ENCODE results near the gene PCDHA9.
"Not testable (repeated sequence)": the region's sequence is repeated elsewhere in the genome, so short reads cannot be mapped to it uniquely, and the experiment has no call there.

PCDHA9 gene

DNA sequence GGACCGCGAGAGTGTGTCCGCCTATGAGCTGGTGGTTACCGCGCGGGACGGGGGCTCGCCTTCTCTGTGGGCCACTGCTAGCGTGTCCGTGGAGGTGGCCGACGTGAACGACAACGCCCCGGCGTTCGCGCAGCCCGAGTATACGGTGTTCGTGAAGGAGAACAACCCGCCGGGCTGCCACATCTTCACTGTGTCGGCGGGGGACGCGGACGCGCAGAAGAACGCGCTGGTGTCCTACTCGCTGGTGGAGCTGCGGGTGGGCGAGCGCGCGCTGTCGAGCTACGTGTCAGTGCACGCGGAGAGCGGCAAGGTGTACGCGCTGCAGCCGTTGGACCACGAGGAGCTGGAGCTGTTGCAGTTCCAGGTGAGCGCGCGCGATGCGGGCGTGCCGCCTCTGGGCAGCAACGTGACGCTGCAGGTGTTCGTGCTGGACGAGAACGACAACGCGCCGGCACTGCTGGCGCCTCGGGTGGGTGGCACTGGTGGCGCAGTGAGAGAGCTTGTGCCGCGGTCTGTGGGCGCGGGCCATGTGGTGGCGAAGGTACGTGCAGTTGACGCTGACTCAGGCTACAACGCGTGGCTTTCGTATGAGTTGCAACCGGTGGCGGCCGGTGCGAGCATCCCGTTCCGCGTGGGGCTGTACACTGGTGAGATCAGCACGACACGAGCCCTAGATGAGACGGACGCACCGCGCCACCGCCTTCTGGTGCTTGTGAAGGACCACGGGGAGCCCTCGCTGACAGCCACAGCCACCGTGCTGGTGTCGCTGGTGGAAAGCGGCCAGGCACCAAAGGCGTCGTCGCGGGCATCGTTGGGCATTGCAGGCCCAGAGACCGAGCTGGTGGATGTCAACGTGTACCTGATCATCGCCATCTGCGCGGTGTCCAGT is 12.3 kb upstream of the PCDHA9 start:
- DNase-seq = no peak

- DNase-seq = no peak
These were observed 6.9 kb upstream of the PCDHA9 start, which contains the start of gene PCDHA8 for GRCh38 chr5:140840978-140841962. PCDHA8 (plus strand) TSS chr5:140841187; CDS start chr5:140841322, 135 bp downstream.

DNA sequence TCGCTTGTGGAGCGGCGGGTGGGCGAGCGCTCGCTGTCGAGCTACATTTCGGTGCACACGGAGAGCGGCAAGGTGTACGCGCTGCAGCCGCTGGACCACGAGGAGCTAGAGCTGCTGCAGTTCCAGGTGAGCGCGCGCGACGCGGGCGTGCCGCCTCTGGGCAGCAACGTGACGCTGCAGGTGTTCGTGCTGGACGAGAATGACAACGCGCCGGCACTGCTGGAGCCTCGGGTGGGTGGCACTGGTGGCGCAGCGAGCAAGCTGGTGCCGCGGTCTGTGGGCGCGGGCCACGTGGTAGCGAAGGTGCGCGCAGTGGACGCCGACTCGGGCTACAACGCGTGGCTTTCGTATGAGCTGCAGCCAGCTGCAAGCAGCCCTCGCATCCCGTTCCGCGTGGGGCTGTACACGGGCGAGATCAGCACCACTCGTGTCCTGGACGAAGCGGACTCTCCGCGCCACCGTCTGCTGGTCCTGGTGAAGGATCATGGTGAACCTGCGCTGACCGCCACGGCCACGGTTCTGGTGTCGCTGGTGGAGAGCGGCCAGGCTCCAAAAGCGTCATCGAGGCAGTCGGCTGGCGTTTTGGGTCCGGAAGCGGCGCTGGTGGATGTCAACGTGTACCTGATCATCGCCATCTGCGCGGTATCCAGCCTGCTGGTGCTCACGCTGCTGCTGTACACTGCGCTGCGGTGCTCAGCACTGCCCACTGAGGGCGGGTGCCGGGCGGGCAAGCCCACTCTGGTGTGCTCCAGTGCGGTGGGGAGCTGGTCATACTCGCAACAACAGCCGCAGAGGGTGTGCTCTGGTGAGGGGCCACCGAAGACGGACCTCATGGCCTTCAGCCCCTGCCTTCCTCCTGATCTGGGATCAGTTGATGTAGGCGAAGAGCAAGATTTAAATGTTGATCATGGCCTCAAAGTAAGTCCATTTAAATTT is 5.1 kb upstream of the PCDHA9 start:
- no peak for DNase-seq

DNA sequence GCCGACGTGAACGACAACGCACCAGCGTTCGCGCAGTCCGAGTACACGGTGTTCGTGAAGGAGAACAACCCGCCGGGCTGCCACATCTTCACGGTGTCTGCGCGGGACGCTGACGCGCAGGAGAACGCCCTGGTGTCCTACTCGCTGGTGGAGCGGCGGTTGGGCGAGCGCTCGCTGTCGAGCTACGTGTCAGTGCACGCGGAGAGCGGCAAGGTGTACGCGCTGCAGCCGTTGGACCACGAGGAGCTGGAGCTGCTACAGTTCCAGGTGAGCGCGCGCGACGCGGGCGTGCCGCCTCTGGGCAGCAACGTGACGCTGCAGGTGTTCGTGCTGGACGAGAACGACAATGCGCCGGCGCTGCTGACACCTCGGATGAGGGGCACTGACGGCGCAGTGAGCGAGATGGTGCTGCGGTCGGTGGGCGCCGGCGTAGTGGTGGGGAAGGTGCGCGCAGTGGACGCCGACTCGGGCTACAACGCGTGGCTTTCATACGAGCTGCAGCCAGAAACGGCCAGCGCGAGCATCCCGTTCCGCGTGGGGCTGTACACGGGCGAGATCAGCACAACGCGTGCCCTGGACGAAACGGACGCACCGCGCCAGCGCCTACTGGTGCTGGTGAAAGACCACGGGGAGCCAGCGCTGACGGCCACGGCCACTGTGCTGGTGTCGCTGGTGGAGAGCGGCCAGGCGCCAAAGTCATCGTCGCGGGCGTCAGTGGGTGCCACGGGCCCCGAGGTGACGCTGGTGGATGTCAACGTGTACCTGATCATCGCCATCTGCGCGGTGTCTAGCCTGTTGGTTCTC is 1.9 kb downstream of the PCDHA9 start:
- DNase-seq = not testable (repeated sequence)

GRCh38 chr5:140855772-140856674 is 7.8 kb downstream of the PCDHA9 start, which contains the start of gene PCDHA10:
PCDHA10 (plus strand) TSS chr5:140855897; CDS start chr5:140856049, 152 bp downstream.
- DNase-seq = peak; percentile 0 to 4

GRCh38 chr5:140857177-140857986 is 9.2 kb downstream of the PCDHA9 start:
- no peak for DNase-seq

GRCh38 chr5:140857987-140858240 is 9.7 kb downstream of the PCDHA9 start:
- no peak for DNase-seq

DNA sequence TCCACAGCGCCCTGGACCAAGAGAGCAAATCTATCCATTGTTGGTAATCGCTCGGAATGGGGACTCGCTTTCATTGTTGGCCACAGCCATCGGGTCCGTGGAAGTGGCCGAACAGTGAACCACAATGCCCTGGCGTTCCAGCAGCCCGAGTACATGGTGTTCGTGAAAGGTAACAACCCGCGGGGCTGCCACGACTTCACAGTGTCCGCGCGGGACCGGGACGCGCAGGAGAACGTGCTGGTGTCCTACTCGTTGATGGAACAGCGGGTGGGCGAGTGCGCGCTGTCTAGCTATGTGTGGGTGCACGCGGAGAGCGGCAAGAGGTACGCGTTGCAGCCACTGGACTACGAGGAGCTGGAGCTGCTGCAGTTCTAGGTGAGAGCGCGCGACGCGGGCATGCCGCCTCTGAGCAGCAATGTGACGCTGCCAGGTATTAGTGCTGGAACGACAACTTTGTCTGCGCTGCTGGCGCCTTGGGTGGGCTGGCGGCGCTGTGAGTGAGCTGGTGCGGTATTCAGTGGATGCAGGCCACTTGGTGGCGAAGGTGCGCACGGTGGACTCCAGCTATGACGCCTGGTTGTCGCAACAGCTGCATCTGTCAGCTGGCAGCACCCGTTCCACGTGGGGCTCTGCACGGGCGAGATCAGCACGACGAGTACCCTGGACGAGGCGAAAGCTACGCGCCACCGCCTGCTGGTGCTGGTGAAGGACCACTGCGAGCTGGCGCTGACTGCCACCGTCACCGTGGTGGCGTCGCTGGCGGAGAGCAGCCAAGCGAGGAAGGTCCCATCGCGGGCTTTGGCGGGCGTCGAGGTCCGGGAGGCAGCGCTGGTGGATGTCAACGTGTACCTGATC is 14.5 kb downstream of the PCDHA9 start:
- DNase-seq = no peak

- DNase-seq = no peak
These were observed 20.8 kb downstream of the PCDHA9 start, which contains the start of gene PCDHA11 for GRCh38 chr5:140868721-140869554. PCDHA11 (plus strand) TSS chr5:140868957; CDS start chr5:140869104, 147 bp downstream.

DNA sequence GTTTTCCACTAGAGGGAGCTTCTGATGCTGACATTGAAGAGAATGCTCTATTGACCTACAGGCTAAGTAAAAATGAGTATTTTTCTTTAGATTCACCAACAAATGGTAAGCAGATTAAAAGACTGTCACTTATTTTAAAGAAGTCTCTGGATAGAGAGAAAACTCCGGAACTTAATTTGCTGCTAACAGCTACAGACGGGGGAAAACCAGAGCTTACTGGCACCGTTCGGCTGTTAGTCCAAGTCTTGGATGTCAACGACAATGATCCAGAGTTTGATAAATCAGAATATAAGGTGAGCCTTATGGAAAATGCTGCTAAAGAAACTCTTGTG is 21.3 kb downstream of the PCDHA9 start:
- no peak for DNase-seq

DNA sequence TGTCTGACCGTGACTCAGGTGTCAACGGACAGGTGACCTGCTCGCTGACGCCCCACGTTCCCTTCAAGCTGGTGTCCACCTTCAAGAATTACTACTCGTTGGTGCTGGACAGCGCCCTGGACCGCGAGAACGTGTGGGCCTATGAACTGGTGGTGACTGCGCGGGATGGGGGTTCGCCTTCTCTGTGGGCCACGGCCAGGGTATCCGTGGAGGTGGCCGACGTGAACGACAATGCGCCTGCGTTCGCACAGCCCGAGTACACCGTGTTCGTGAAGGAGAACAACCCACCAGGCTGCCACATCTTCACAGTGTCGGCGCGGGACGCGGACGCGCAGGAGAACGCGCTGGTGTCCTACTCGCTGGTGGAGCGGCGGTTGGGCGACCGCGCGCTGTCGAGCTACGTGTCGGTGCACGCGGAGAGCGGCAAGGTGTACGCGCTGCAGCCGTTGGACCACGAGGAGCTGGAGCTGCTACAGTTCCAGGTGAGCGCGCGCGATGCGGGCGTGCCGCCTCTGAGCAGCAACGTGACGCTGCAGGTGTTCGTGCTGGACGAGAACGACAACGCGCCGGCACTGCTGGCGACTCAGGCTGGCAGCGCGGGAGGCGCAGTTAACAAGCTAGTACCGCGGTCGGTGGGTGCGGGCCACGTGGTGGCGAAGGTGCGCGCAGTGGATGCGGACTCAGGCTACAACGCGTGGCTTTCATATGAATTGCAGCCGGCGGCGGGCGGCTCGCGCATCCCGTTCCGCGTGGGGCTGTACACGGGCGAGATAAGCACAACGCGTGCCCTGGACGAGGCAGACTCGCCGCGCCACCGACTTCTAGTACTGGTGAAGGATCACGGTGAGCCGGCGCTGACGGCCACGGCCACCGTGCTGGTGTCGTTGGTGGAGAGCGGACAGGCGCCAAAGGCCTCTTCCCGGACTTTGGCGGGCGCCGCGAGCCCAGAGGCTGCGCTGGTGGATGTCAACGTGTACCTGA is 22.3 kb downstream of the PCDHA9 start:
- no peak for DNase-seq

GRCh38 chr5:140875085-140876065 is 27.2 kb downstream of the PCDHA9 start, which contains the start of gene PCDHA12:
PCDHA12 (plus strand) TSS chr5:140875308; CDS start chr5:140875473, 165 bp downstream.
- no peak for DNase-seq

DNA sequence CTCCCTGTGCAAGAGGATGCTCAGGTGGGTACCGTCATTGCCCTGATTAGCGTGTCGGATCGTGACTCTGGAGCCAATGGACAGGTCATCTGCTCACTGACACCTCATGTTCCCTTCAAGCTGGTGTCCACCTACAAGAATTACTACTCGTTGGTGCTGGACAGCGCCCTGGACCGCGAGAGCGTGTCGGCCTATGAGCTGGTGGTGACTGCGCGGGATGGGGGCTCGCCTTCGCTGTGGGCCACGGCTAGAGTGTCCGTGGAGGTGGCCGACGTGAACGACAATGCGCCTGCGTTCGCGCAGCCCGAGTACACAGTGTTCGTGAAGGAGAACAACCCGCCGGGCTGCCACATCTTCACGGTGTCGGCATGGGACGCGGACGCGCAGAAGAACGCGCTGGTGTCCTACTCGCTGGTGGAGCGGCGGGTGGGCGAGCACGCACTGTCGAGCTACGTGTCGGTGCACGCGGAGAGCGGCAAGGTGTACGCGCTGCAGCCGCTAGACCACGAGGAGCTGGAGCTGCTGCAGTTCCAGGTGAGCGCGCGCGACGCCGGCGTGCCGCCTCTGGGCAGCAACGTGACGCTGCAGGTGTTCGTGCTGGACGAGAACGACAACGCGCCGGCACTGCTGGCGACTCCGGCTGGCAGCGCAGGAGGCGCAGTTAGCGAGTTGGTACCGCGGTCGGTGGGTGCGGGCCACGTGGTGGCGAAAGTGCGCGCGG is 28.5 kb downstream of the PCDHA9 start:
- not testable (repeated sequence) for DNase-seq

GRCh38 chr5:140877262-140877581 is 29.0 kb downstream of the PCDHA9 start:
- no peak for DNase-seq
